DND-41 (cell line): ENCODE measurements around the gene IL21R.

Experiments
- EZH2 ChIP-seq: IDR thresholded peaks from 3 replicates; pipeline ENCODE4 v1.6.1; 2012; ENCODE audit warnings: borderline replicate concordance, low read depth, mild to moderate bottlenecking, moderate library complexity, low read length, inconsistent platforms; ENCODE audit not compliant: severe bottlenecking
- TF ChIP-seq, protein P1 (sequence below): IDR thresholded peaks from 2 replicates; pipeline ENCODE4 v1.5.1; 2012; ENCODE audit warnings: borderline replicate concordance, low read length, moderate library complexity, mild to moderate bottlenecking; ENCODE audit not compliant: poor library complexity, severe bottlenecking; ENCODE audit errors: extremely low read depth

DNA sequence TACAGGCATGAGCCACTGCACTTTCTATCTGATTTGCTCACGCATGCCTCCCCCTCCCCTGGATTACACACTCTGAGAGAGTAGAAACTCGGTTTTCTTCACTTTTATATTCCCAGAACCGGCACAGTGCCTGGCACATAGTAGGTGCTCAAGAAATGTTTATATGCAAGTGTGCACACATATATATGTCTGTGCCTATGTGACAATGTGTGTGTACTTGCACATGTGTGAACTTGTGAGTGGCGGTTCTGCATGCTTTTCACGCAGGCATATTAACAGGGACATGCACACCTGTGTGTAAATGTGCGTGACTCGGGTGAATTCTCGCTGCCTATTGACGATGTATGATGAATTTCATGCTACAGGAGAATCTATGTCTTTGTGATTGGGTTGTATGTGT, 22.1 kb upstream of the IL21R start:
- TF ChIP-seq EZH2: no peak
- TF ChIP-seq, protein P1, sequence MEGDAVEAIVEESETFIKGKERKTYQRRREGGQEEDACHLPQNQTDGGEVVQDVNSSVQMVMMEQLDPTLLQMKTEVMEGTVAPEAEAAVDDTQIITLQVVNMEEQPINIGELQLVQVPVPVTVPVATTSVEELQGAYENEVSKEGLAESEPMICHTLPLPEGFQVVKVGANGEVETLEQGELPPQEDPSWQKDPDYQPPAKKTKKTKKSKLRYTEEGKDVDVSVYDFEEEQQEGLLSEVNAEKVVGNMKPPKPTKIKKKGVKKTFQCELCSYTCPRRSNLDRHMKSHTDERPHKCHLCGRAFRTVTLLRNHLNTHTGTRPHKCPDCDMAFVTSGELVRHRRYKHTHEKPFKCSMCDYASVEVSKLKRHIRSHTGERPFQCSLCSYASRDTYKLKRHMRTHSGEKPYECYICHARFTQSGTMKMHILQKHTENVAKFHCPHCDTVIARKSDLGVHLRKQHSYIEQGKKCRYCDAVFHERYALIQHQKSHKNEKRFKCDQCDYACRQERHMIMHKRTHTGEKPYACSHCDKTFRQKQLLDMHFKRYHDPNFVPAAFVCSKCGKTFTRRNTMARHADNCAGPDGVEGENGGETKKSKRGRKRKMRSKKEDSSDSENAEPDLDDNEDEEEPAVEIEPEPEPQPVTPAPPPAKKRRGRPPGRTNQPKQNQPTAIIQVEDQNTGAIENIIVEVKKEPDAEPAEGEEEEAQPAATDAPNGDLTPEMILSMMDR: no peak
